ENCODE measurements around the gene ABCA5. TPM values are rescaled to one million over a fixed set of nuclear protein-coding genes. Genes with fewer than 3 reads are reported as not detected.

Gene ABCA5
- total RNA-seq, 2 donors from 2014 or later: 2.7 to 2.8 TPM

DNA sequence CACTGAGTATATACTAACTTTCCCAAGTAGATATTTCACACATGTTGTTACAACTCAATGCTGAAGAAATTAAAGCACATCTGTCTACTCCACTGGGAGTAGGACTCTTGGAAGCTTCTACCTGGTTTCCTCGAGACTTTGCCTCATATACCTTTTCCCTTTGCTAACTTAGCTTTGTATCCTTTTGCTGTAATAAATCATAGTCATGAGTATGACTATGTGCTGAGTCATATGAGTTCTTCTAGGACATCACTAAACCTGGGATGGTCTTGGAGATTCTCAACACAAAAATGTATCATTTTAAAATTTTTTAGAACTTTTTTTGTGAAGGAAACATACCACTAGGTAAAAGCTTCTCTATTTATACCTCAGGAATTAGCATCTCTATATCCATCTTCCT is 39.8 kb downstream of the ABCA5 start:
- H3K9ac ChIP-seq (ENCODE audit: extremely low read depth, low read length, poor library complexity, severe bottlenecking): no peak overlapping the region
- WGBS, 2 experiments (ENCODE audit: insufficient coverage in 1 of 2, insufficient read length in 1 of 2): 82% methylated on average over 1 of the region's 1 CpG; no CpG with 5 or more reads in 1 of the 2 experiments
- Mint-ChIP-seq H3K36me3 (ENCODE audit: low read depth) (no peaks in the 10 kb centered on the region), H3K9me3 (no peaks in the 10 kb centered on the region), H3K4me3 (no peak overlapping the region), H3K27ac (no peak overlapping the region), H3K4me1 (no peaks in the 10 kb centered on the region), H3K27me3 (ENCODE audit: insufficient read depth) (no peaks in the 10 kb centered on the region)
- H3K27ac ChIP-seq (ENCODE audit: low read depth, low read length): no peak overlapping the region
- H3K4me3 ChIP-seq (ENCODE audit: low read length): no peak overlapping the region
- H3K36me3 ChIP-seq (ENCODE audit: control insufficient read depth, insufficient read depth, low read length): no peaks in the 10 kb centered on the region
- no peaks in the 10 kb centered on the region for H3K4me1 ChIP-seq (ENCODE audit: control insufficient read depth, insufficient read depth, low read length)
- H3K9me3 ChIP-seq (ENCODE audit: control insufficient read depth, low read length): no peaks in the 10 kb centered on the region
- no peak for DNase-seq
- TF ChIP-seq, protein P1, sequence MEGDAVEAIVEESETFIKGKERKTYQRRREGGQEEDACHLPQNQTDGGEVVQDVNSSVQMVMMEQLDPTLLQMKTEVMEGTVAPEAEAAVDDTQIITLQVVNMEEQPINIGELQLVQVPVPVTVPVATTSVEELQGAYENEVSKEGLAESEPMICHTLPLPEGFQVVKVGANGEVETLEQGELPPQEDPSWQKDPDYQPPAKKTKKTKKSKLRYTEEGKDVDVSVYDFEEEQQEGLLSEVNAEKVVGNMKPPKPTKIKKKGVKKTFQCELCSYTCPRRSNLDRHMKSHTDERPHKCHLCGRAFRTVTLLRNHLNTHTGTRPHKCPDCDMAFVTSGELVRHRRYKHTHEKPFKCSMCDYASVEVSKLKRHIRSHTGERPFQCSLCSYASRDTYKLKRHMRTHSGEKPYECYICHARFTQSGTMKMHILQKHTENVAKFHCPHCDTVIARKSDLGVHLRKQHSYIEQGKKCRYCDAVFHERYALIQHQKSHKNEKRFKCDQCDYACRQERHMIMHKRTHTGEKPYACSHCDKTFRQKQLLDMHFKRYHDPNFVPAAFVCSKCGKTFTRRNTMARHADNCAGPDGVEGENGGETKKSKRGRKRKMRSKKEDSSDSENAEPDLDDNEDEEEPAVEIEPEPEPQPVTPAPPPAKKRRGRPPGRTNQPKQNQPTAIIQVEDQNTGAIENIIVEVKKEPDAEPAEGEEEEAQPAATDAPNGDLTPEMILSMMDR (conservative IDR thresholded peaks at IDR 0.05): no peak
- H3K27me3 ChIP-seq (ENCODE audit: control insufficient read depth, insufficient read depth, low read length, poor library complexity, severe bottlenecking): no peaks in the 10 kb centered on the region

DNA sequence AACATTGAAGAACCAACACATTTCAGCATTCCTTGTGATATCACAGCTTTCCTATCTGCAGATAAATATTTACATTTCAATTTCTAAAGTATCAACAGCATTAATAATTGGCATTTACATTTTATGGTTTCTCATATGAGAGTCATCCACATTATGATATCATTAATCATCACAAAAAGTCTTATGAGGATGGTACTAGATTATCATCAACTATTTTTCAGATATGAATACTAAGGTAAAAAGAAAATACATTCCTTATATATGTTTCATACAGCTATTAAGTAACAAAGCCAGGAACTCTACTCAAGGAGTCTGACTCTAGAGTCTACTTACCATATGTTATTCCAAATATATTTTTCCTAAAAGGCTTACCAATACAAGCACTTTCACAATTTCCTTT is 40.7 kb downstream of the ABCA5 start:
- Histone ChIP-seq H3K4me3 (ENCODE audit: low read length) (no peak overlapping the region), H3K9me3 (ENCODE audit: control insufficient read depth, low read length) (no peaks in the 10 kb centered on the region), H3K9ac (ENCODE audit: extremely low read depth, low read length, poor library complexity, severe bottlenecking) (no peak overlapping the region), H3K27me3 (ENCODE audit: control insufficient read depth, insufficient read depth, low read length, poor library complexity, severe bottlenecking) (no peaks in the 10 kb centered on the region), H3K27ac (ENCODE audit: low read depth, low read length) (no peak overlapping the region), H3K4me1 (ENCODE audit: control insufficient read depth, insufficient read depth, low read length) (no peaks in the 10 kb centered on the region), H3K36me3 (ENCODE audit: control insufficient read depth, insufficient read depth, low read length) (no peaks in the 10 kb centered on the region)
- Mint-ChIP-seq H3K9me3 (no peaks in the 10 kb centered on the region), H3K4me3 (no peak overlapping the region), H3K36me3 (ENCODE audit: low read depth) (no peaks in the 10 kb centered on the region), H3K27ac (no peak overlapping the region), H3K4me1 (no peaks in the 10 kb centered on the region), H3K27me3 (ENCODE audit: insufficient read depth) (no peaks in the 10 kb centered on the region)
- DNase-seq: no peak
- TF ChIP-seq, protein P1 (conservative IDR thresholded peaks at IDR 0.05): no peak

DNA sequence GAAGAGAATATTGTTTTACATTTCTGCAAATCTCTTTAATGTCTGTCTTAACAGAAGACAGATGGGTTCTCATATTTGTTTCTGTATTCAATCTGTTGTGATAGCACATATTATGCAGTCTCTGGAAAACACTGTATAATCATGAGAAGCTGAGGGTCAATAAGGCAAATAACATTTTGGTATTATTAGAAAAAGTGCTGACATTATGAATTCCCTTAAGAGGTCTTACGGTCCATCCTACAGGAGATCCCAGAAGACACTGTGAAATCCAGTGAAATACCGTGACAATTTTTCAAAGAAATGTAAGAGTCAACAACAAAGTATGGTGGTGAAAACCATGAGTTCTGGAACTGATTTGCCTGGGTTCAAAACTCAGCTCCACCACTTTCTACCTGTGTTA is 42.3 kb downstream of the ABCA5 start:
- no peaks in the 10 kb centered on the region for H3K4me1 Mint-ChIP-seq
- Histone ChIP-seq H3K9me3 (ENCODE audit: control insufficient read depth, low read length) (no peaks in the 10 kb centered on the region), H3K27ac (ENCODE audit: low read depth, low read length) (no peak overlapping the region), H3K36me3 (ENCODE audit: control insufficient read depth, insufficient read depth, low read length) (no peaks in the 10 kb centered on the region), H3K4me1 (ENCODE audit: control insufficient read depth, insufficient read depth, low read length) (no peaks in the 10 kb centered on the region), H3K9ac (ENCODE audit: extremely low read depth, low read length, poor library complexity, severe bottlenecking) (no peak overlapping the region), H3K4me3 (ENCODE audit: low read length) (no peak overlapping the region), H3K27me3 (ENCODE audit: control insufficient read depth, insufficient read depth, low read length, poor library complexity, severe bottlenecking) (no peaks in the 10 kb centered on the region)
- no peak overlapping the region for H3K27ac Mint-ChIP-seq
- TF ChIP-seq, protein P1 (conservative IDR thresholded peaks at IDR 0.05): no peak
- H3K36me3 Mint-ChIP-seq (ENCODE audit: low read depth): no peaks in the 10 kb centered on the region
- 94 to 100% methylated on average over 2 of the region's 2 CpGs for WGBS, 2 experiments (ENCODE audit: insufficient coverage in 1 of 2, insufficient read length in 1 of 2)
- H3K9me3 Mint-ChIP-seq: no peaks in the 10 kb centered on the region
- no peaks in the 10 kb centered on the region for H3K27me3 Mint-ChIP-seq (ENCODE audit: insufficient read depth)
- no peak overlapping the region for H3K4me3 Mint-ChIP-seq
- DNase-seq: no peak

Measured in endodermal cell (in vitro differentiated cells).